K562 (cell line): ENCODE results near the gene BRWD1. TPM values are rescaled to one million over a fixed set of nuclear protein-coding genes. Genes with fewer than 3 reads are reported as not detected.

Experiments used
- ATAC-seq: fragments of 200-7000 bp; cut with Tn5 transposase; 3 replicates; pipeline ENCODE4 v1.9.1; 2020; ENCODE audit warnings: moderate library complexity
- BruUV-seq: library from RNA; stranded (reverse); fragments of 400-500 nt; replicated peaks from 2 replicates; lab custom pipeline; 2021; lab: Mats Ljungman, UMichigan
- CTCF ChIA-PET: fragments of 300-600 bp; formaldehyde crosslinking; extraction: SDS; loops from one replicate; lab custom pipeline; 2021; ENCODE audit warnings: low intra/inter-chr PET ratio; lab: Yijun Ruan, JAX
- POLR2A ChIA-PET: fragments of 300-600, 350-650 bp; sonication (Branson Sonifier 250); formaldehyde crosslinking; extraction: SDS; loops from one replicate; lab custom pipeline; 2021; ENCODE audit warnings: antibody characterized with exemption, inconsistent platforms; lab: Yijun Ruan, JAX
- DNase-seq, 4 experiments: peaks; one replicate each; pipeline versions ENCODE4 v3.0.0 to v3.0.0-alpha.2; 2011 to 2018; ENCODE audit warnings: low spot score in 3 of 4, mixed read lengths in 3 of 4; ENCODE audit errors: extremely low read depth in 1 of 4
- FAIRE-seq: peaks from 2 replicates; lab custom pipeline; 2011; peaks lifted over from hg19 to GRCh38; lab: Jason Lieb, UNC
- H2AFZ ChIP-seq: 2 replicates; pipeline ENCODE4 v1.6.0; 2011; ENCODE audit warnings: low read depth, low read length, control low read depth, inconsistent platforms
- H3K27ac ChIP-seq: fragments of 200-600 bp; 3 replicates; pipeline ENCODE4 v1.8.0; 2011; ENCODE audit warnings: low read depth, mild to moderate bottlenecking, control low read depth, inconsistent platforms, low read length, moderate library complexity, mixed read lengths; ENCODE audit errors: extremely low read depth
- H3K27me3 ChIP-seq, 2 experiments: fragments of 300-600 bp in 1 of 2; 2 replicates in 1 of 2; 3 replicates in 1 of 2; pipeline versions ENCODE4 v1.6.0 to v1.8.0; 2011; ENCODE audit warnings: inconsistent platforms in 2 of 2, low read length in 2 of 2, mild to moderate bottlenecking in 1 of 2, mixed read lengths in 1 of 2, moderate library complexity in 1 of 2; ENCODE audit not compliant: control insufficient read depth in 2 of 2, insufficient read depth in 2 of 2
- H3K36me3 ChIP-seq: fragments of 300-600 bp; 3 replicates; pipeline ENCODE4 v1.8.0; 2011; ENCODE audit warnings: mild to moderate bottlenecking, low read length, inconsistent platforms; ENCODE audit not compliant: control insufficient read depth, insufficient read depth
- H3K4me1 ChIP-seq, 2 experiments: fragments of 200-600 bp in 1 of 2; replicated peaks in 1 of 2; 2 replicates in 1 of 2; 3 replicates in 1 of 2; pipeline versions ENCODE4 v1.5.1 to v1.8.0; 2011; ENCODE audit warnings: inconsistent platforms in 2 of 2, low read length in 2 of 2, mild to moderate bottlenecking in 1 of 2, mixed read lengths in 1 of 2, moderate library complexity in 1 of 2; ENCODE audit not compliant: control insufficient read depth in 2 of 2, insufficient read depth in 2 of 2
- H3K4me2 ChIP-seq: 2 replicates; pipeline ENCODE4 v1.6.1; 2011; ENCODE audit warnings: low read length, control low read depth, inconsistent platforms, mixed read lengths; ENCODE audit not compliant: insufficient read depth
- H3K4me3 ChIP-seq: fragments of 200-600 bp; sonication (generic), shearing (Covaris generic); 2 replicates; pipeline ENCODE4 v1.5.1; 2016; ENCODE audit warnings: control low read depth, inconsistent platforms
- H3K79me2 ChIP-seq: fragments of 200-600 bp; 3 replicates; pipeline ENCODE4 v1.8.0; 2011; ENCODE audit warnings: low read length, inconsistent platforms; ENCODE audit not compliant: control insufficient read depth, insufficient read depth
- H3K9ac ChIP-seq, 2 experiments: 2 replicates each; pipeline versions ENCODE4 v1.6.0 to v1.6.1; 2011; ENCODE audit warnings: low read depth in 2 of 2, low read length in 2 of 2, control low read depth in 1 of 2, inconsistent platforms in 1 of 2, mild to moderate bottlenecking in 1 of 2, mixed read lengths in 1 of 2; ENCODE audit not compliant: insufficient read depth in 1 of 2
- H3K9me1 ChIP-seq: one replicate; pipeline ENCODE4 v1.6.0; 2011; ENCODE audit warnings: inconsistent platforms, mild to moderate bottlenecking, low read length, moderate library complexity; ENCODE audit not compliant: control insufficient read depth, insufficient read depth
- H3K9me3 ChIP-seq: replicated peaks from 2 replicates; pipeline ENCODE4 v1.5.1; 2011; ENCODE audit warnings: low read depth, low read length, inconsistent platforms; ENCODE audit not compliant: control insufficient read depth, insufficient read depth
- H4K20me1 ChIP-seq: replicated peaks from 2 replicates; pipeline ENCODE4 v1.6.1; 2011; ENCODE audit warnings: low read length, inconsistent platforms, mixed read lengths; ENCODE audit not compliant: control insufficient read depth, insufficient read depth
- NRF1 ChIP-seq, 2 experiments: fragments of 450-650 bp; IDR thresholded peaks in 1 of 2; conservative IDR thresholded peaks in 1 of 2; 2 replicates each; pipeline ENCODE4 v1.6.1; 2014; ENCODE audit warnings: mild to moderate bottlenecking in 2 of 2
- POLR2A ChIP-seq: fragments of 450-650 bp; conservative IDR thresholded peaks from 2 replicates; pipeline ENCODE4 v1.6.1; 2016
- RBM25 ChIP-seq: fragments of 200-400 bp; formaldehyde crosslinking; IDR thresholded peaks from 2 replicates; pipeline ENCODE4 v1.6.1; 2018; ENCODE audit warnings: low read length, low read depth, moderate library complexity; ENCODE audit not compliant: severe bottlenecking
- RFX7 ChIP-seq: fragments of 250-450 bp; sonication (Bioruptor Pico); IDR thresholded peaks from 2 replicates; pipeline ENCODE4 v1.5.1; 2021; ENCODE audit warnings: mild to moderate bottlenecking
- ZNF316 ChIP-seq: fragments of 450-650 bp; IDR thresholded peaks from 2 replicates; pipeline ENCODE4 v1.6.1; 2016
- ZNF589 ChIP-seq: fragments of 200-800 bp; sonication (Bioruptor generic); IDR thresholded peaks from 2 replicates; pipeline ENCODE4 v1.6.1; 2016; ENCODE audit warnings: low read depth, missing genetic modification characterization, missing compliant biosample characterization
- WGBS: fragments of 100-300 bp; shearing (Covaris generic); methylation state at CpG from one replicate; pipeline ENCODE4 v1.1.6; 2016; ENCODE audit warnings: low coverage, mixed read lengths; ENCODE audit not compliant: insufficient coverage; ENCODE audit errors: missing lambda C conversion rate; 5-methylcytosine and 5-hydroxymethylcytosine counted together
- in situ Hi-C: fragments of 300-500 bp; cut with MboI; formaldehyde crosslinking; loops from 4 replicates; pipeline ENCODE4 v1.15.0; 2018; ENCODE audit warnings: inconsistent platforms, mixed read lengths
- intact Hi-C: fragments of 100-400 bp; cut with micrococcal nuclease; formaldehyde crosslinking; loops from 2 replicates; pipeline ENCODE4 v1.14.2; 2022
- polyA plus RNA-seq, 8 experiments: library from polyadenylated mRNA; depleted of rRNA in 4 of 8; stranded (reverse) in 5 of 8; unstranded in 3 of 8; fragments of >200 nt; fragmentation: Nextera tagmentation in 2 of 8; fragmentation: Illumina TruSeq in 1 of 8; extraction: Ambion mirVana in 2 of 8; extraction: Trizol in 1 of 8; gene quantifications; 2 replicates each; pipeline versions ENCODE4 v1.2.1 to v1.2.3, GENCODE V29; 2011 to 2014; ENCODE audit warnings: inconsistent platforms in 1 of 8, missing spikeins in 1 of 8
- total RNA-seq, 7 experiments: library from RNA; depleted of rRNA in 6 of 7; stranded (reverse); fragments of >200 nt in 6 of 7; fragmentation: Illumina TruSeq in 2 of 7; extraction: Trizol in 2 of 7; gene quantifications; 2 replicates each; pipeline versions ENCODE4 v1.2.1 to v1.2.3, GENCODE V29; 2011 to 2021; ENCODE audit warnings: low replicate concordance in 1 of 7

The BRWD1 gene
- total and polyA plus RNA-seq, 9 of the 15 experiments (the other 6 are each of a cell fraction or from before 2014, with no cell fraction given), result 10.1 to 60.2 (median 34.1) TPM

- H3K27ac ChIP-seq, result no peak overlapping the region; the same call in 2 of the 3 replicates
These were observed 8.0 kb upstream of the BRWD1 start for GRCh38 chr21:39321424-39321823.

GRCh38 chr21:39319814-39320332 lies 6.4 kb upstream of the BRWD1 start:
- Histone ChIP-seq H3K9me3 (0 out of 2 replicates have a peak, but pooled peaks cover 2% of the 10 kb centered on the region), H3K9me1 (no peaks in the 10 kb centered on the region), H3K27me3 (no peaks in the 10 kb centered on the region), H3K27ac (peak overlapping the region; percentile 63), H3K79me2 (peaks cover 1% of the 10 kb centered on the region; the same call in 2 of the 3 replicates), H3K4me2 (peak overlapping the region; percentile 26), H3K9ac (peak overlapping the region; percentile 8 to 33; a peak in 3 of 4 replicates), H3K4me1 (peaks cover 22 to 53% of the 10 kb centered on the region in 2 experiments), H3K36me3 (no peaks in the 10 kb centered on the region), H4K20me1 (no peaks in the 10 kb centered on the region), H2AFZ (peak overlapping the region; percentile 92), H3K4me3 (no peak overlapping the region)
- FAIRE-seq (peak; percentile 40), ATAC-seq (peak; percentile 70), DNase-seq (peak; percentile 53 to 81 (median 66))
- intact Hi-C loops (loop anchor here (10.0 kb wide), 1 partner anchor 135 kb away; the partner anchor contains the start of gene PSMG1), in situ Hi-C loops (loop anchor here (5.0 kb wide), 1 partner anchor 67 kb away; no protein-coding TSS in a partner anchor)
- POLR2A ChIA-PET, result interaction anchor here (0.7 to 1.6 kb wide), 3 partner anchors 11 to 28 kb away, joined by 3 to 8 read pairs (median 4); no protein-coding TSS in a partner anchor
- 5% methylated on average over 3 of the region's 3 CpGs for WGBS
- CTCF ChIA-PET, result no interaction called here
- BruUV-seq, result no TSS peak
- TF ChIP-seq ZNF589 (CRISPR knock-in tag) (peak; percentile 65), NRF1 (conservative IDR thresholded peaks at IDR 0.05 in 1 of 2, IDR thresholded peaks at IDR 0.05 in 1 of 2) (peak in 1 of 2 experiments; percentile 39; a peak in 2 of 4 replicates), ZNF316 (peak; percentile 96)

More at GRCh38 chr21:39321424-39321823, 8.0 kb upstream of the BRWD1 start:
- ATAC-seq (no peak), DNase-seq (no peak), FAIRE-seq (no peak)
- Histone ChIP-seq H3K9ac (peak overlapping the region in 1 of 2 experiments; percentile 39; a peak in 1 of 4 replicates), H3K36me3 (no peaks in the 10 kb centered on the region), H3K79me2 (no peaks in the 10 kb centered on the region), H2AFZ (peak overlapping the region; percentile 47), H3K4me3 (no peak overlapping the region), H3K9me3 (0 out of 2 replicates have a peak, but pooled peaks cover 2% of the 10 kb centered on the region), H3K4me2 (no peak overlapping the region), H3K9me1 (no peaks in the 10 kb centered on the region), H3K27me3 (no peaks in the 10 kb centered on the region), H4K20me1 (no peaks in the 10 kb centered on the region), H3K4me1 (peaks cover 16 to 42% of the 10 kb centered on the region in 2 experiments)
- BruUV-seq, result no TSS peak
- intact Hi-C loops (no loop called here), in situ Hi-C loops (no loop called here)
- ChIA-PET CTCF (no interaction called here), POLR2A (no interaction called here)
- TF ChIP-seq RFX7 (no peak), RBM25 (peak; percentile 18), POLR2A (peak; percentile 35; the same call in 1 of the 2 replicates)
- WGBS, result 79% methylated on average over 6 of the region's 6 CpGs
